ENCODE measurements around the gene NHEJ1.

NHEJ1 gene

GRCh38 chr2:219124381-219125110 is 36.1 kb downstream of the NHEJ1 start:
- Histone ChIP-seq H3K9ac (ENCODE audit: low read length in 5 of 5) (no peak overlapping the region), H3K27ac (ENCODE audit: low read depth, low read length) (no peak overlapping the region), H3K4me3 (ENCODE audit: low read depth in 1 of 5, low read length in 5 of 5) (no peak overlapping the region), H3K36me3 (ENCODE audit: control insufficient read depth in 5 of 5, insufficient read depth in 5 of 5, low read length in 5 of 5) (no peaks in the 10 kb centered on the region), H3K27me3 (ENCODE audit: control insufficient read depth in 5 of 5, insufficient read depth in 4 of 5, low read length in 5 of 5) (no peaks in the 10 kb centered on the region), H3K4me1 (ENCODE audit: control insufficient read depth in 5 of 5, insufficient read depth in 5 of 5, low read length in 5 of 5) (peaks cover 0 to 22% (median 16%) of the 10 kb centered on the region in 5 donors), H3K9me3 (ENCODE audit: control insufficient read depth in 5 of 5, low read length in 5 of 5) (no peaks in the 10 kb centered on the region)

- H3K9ac ChIP-seq (ENCODE audit: low read length in 5 of 5), result no peak overlapping the region
- H3K4me3 ChIP-seq (ENCODE audit: low read depth in 1 of 5, low read length in 5 of 5), result no peak overlapping the region
- H3K27me3 ChIP-seq (ENCODE audit: control insufficient read depth in 5 of 5, insufficient read depth in 4 of 5, low read length in 5 of 5), result no peaks in the 10 kb centered on the region
- no peaks in the 10 kb centered on the region for H3K36me3 ChIP-seq (ENCODE audit: control insufficient read depth in 5 of 5, insufficient read depth in 5 of 5, low read length in 5 of 5)
- peaks cover 0 to 22% (median 16%) of the 10 kb centered on the region in 5 donors for H3K4me1 ChIP-seq (ENCODE audit: control insufficient read depth in 5 of 5, insufficient read depth in 5 of 5, low read length in 5 of 5)
- H3K27ac ChIP-seq (ENCODE audit: low read depth, low read length), result no peak overlapping the region
- no peaks in the 10 kb centered on the region for H3K9me3 ChIP-seq (ENCODE audit: control insufficient read depth in 5 of 5, low read length in 5 of 5)
These were observed 37.1 kb downstream of the NHEJ1 start for GRCh38 chr2:219123356-219124135.

GRCh38 chr2:219122202-219122980 is 38.2 kb downstream of the NHEJ1 start:
- H3K4me3 ChIP-seq (ENCODE audit: low read depth in 1 of 5, low read length in 5 of 5), result no peak overlapping the region
- H3K27ac ChIP-seq (ENCODE audit: low read depth, low read length), result no peak overlapping the region
- no peaks in the 10 kb centered on the region for H3K9me3 ChIP-seq (ENCODE audit: control insufficient read depth in 5 of 5, low read length in 5 of 5)
- peaks cover 0 to 23% (median 11%) of the 10 kb centered on the region in 5 donors for H3K4me1 ChIP-seq (ENCODE audit: control insufficient read depth in 5 of 5, insufficient read depth in 5 of 5, low read length in 5 of 5)
- no peaks in the 10 kb centered on the region for H3K27me3 ChIP-seq (ENCODE audit: control insufficient read depth in 5 of 5, insufficient read depth in 4 of 5, low read length in 5 of 5)
- no peak overlapping the region for H3K9ac ChIP-seq (ENCODE audit: low read length in 5 of 5)
- peaks cover 0 to 1% (median 0%) of the 10 kb centered on the region in 5 donors for H3K36me3 ChIP-seq (ENCODE audit: control insufficient read depth in 5 of 5, insufficient read depth in 5 of 5, low read length in 5 of 5)

- H3K27ac ChIP-seq (ENCODE audit: low read depth, low read length), result no peak overlapping the region
- no peaks in the 10 kb centered on the region for H3K9me3 ChIP-seq (ENCODE audit: control insufficient read depth in 5 of 5, low read length in 5 of 5)
- H3K36me3 ChIP-seq (ENCODE audit: control insufficient read depth in 5 of 5, insufficient read depth in 5 of 5, low read length in 5 of 5), result peaks cover 0 to 3% (median 0%) of the 10 kb centered on the region in 5 donors
- H3K4me1 ChIP-seq (ENCODE audit: control insufficient read depth in 5 of 5, insufficient read depth in 5 of 5, low read length in 5 of 5), result peaks cover 0 to 17% (median 2%) of the 10 kb centered on the region in 5 donors
- no peak overlapping the region for H3K9ac ChIP-seq (ENCODE audit: low read length in 5 of 5)
- no peaks in the 10 kb centered on the region for H3K27me3 ChIP-seq (ENCODE audit: control insufficient read depth in 5 of 5, insufficient read depth in 4 of 5, low read length in 5 of 5)
- no peak overlapping the region for H3K4me3 ChIP-seq (ENCODE audit: low read depth in 1 of 5, low read length in 5 of 5)
These were observed 40.5 kb downstream of the NHEJ1 start for GRCh38 chr2:219120082-219120481.

GRCh38 chr2:219119422-219120043 is 41.1 kb downstream of the NHEJ1 start:
- Histone ChIP-seq H3K9me3 (ENCODE audit: control insufficient read depth in 5 of 5, low read length in 5 of 5) (no peaks in the 10 kb centered on the region), H3K9ac (ENCODE audit: low read length in 5 of 5) (no peak overlapping the region), H3K4me1 (ENCODE audit: control insufficient read depth in 5 of 5, insufficient read depth in 5 of 5, low read length in 5 of 5) (peaks cover 0 to 17% (median 0%) of the 10 kb centered on the region in 5 donors), H3K27ac (ENCODE audit: low read depth, low read length) (no peak overlapping the region), H3K36me3 (ENCODE audit: control insufficient read depth in 5 of 5, insufficient read depth in 5 of 5, low read length in 5 of 5) (peaks cover 0 to 3% (median 0%) of the 10 kb centered on the region in 5 donors), H3K4me3 (ENCODE audit: low read depth in 1 of 5, low read length in 5 of 5) (no peak overlapping the region), H3K27me3 (ENCODE audit: control insufficient read depth in 5 of 5, insufficient read depth in 4 of 5, low read length in 5 of 5) (no peaks in the 10 kb centered on the region)

- Histone ChIP-seq H3K9ac (ENCODE audit: low read length in 5 of 5) (peak overlapping the region in 1 of 5 donors; percentile 44), H3K4me3 (ENCODE audit: low read depth in 1 of 5, low read length in 5 of 5) (peak overlapping the region in 1 of 5 donors; percentile 3), H3K27ac (ENCODE audit: low read depth, low read length) (no peak overlapping the region), H3K4me1 (ENCODE audit: control insufficient read depth in 5 of 5, insufficient read depth in 5 of 5, low read length in 5 of 5) (peaks cover 0 to 17% (median 0%) of the 10 kb centered on the region in 5 donors), H3K36me3 (ENCODE audit: control insufficient read depth in 5 of 5, insufficient read depth in 5 of 5, low read length in 5 of 5) (peaks cover 0 to 3% (median 0%) of the 10 kb centered on the region in 5 donors), H3K27me3 (ENCODE audit: control insufficient read depth in 5 of 5, insufficient read depth in 4 of 5, low read length in 5 of 5) (no peaks in the 10 kb centered on the region), H3K9me3 (ENCODE audit: control insufficient read depth in 5 of 5, low read length in 5 of 5) (no peaks in the 10 kb centered on the region)
These were observed 42.1 kb downstream of the NHEJ1 start for GRCh38 chr2:219118504-219118903.

GRCh38 chr2:219116776-219117646 is 43.6 kb downstream of the NHEJ1 start:
- Histone ChIP-seq H3K27me3 (ENCODE audit: control insufficient read depth in 5 of 5, insufficient read depth in 4 of 5, low read length in 5 of 5) (no peaks in the 10 kb centered on the region), H3K36me3 (ENCODE audit: control insufficient read depth in 5 of 5, insufficient read depth in 5 of 5, low read length in 5 of 5) (peaks cover 0 to 5% (median 3%) of the 10 kb centered on the region in 5 donors), H3K27ac (ENCODE audit: low read depth, low read length) (no peak overlapping the region), H3K9me3 (ENCODE audit: control insufficient read depth in 5 of 5, low read length in 5 of 5) (no peaks in the 10 kb centered on the region), H3K9ac (ENCODE audit: low read length in 5 of 5) (no peak overlapping the region), H3K4me3 (ENCODE audit: low read depth in 1 of 5, low read length in 5 of 5) (no peak overlapping the region), H3K4me1 (ENCODE audit: control insufficient read depth in 5 of 5, insufficient read depth in 5 of 5, low read length in 5 of 5) (peaks cover 0 to 17% (median 0%) of the 10 kb centered on the region in 5 donors)

GRCh38 chr2:219112651-219113338 is 47.8 kb downstream of the NHEJ1 start:
- H3K9ac ChIP-seq (ENCODE audit: low read length in 5 of 5), result no peak overlapping the region
- peaks cover 0 to 17% (median 0%) of the 10 kb centered on the region in 5 donors for H3K4me1 ChIP-seq (ENCODE audit: control insufficient read depth in 5 of 5, insufficient read depth in 5 of 5, low read length in 5 of 5)
- H3K27me3 ChIP-seq (ENCODE audit: control insufficient read depth in 5 of 5, insufficient read depth in 4 of 5, low read length in 5 of 5), result no peaks in the 10 kb centered on the region
- H3K27ac ChIP-seq (ENCODE audit: low read depth, low read length), result no peak overlapping the region
- no peak overlapping the region for H3K4me3 ChIP-seq (ENCODE audit: low read depth in 1 of 5, low read length in 5 of 5)
- H3K36me3 ChIP-seq (ENCODE audit: control insufficient read depth in 5 of 5, insufficient read depth in 5 of 5, low read length in 5 of 5), result peaks cover 0 to 5% (median 3%) of the 10 kb centered on the region in 5 donors
- H3K9me3 ChIP-seq (ENCODE audit: control insufficient read depth in 5 of 5, low read length in 5 of 5), result no peaks in the 10 kb centered on the region
